Measurements from ENCODE around the gene OR2A7. TPM values are rescaled to one million over a fixed set of nuclear protein-coding genes. Genes with fewer than 3 reads are reported as not detected.
"Not testable (repeated sequence)": the region's sequence is repeated elsewhere in the genome, so short reads cannot be mapped to it uniquely, and the experiment has no call there.

OR2A7 gene
- total RNA-seq, 1 donor from 2014 or later: 0.33 TPM

- not testable (repeated sequence) for H3K27ac Mint-ChIP-seq (ENCODE audit: unreplicated experiment); H3K36me3 Mint-ChIP-seq (ENCODE audit: low read depth); H3K4me1 Mint-ChIP-seq; H3K27me3 Mint-ChIP-seq (ENCODE audit: low read depth); H3K9me3 Mint-ChIP-seq; DNase-seq (ENCODE audit: low read depth, low spot score); H3K4me3 Mint-ChIP-seq
These were observed 17.4 kb upstream of the OR2A7 start for GRCh38 chr7:144281981-144282380.

GRCh38 chr7:144280010-144280409 lies 15.4 kb upstream of the OR2A7 start:
- H3K27ac Mint-ChIP-seq (ENCODE audit: unreplicated experiment); H3K36me3 Mint-ChIP-seq (ENCODE audit: low read depth); H3K4me3 Mint-ChIP-seq; DNase-seq (ENCODE audit: low read depth, low spot score); H3K9me3 Mint-ChIP-seq; H3K4me1 Mint-ChIP-seq; H3K27me3 Mint-ChIP-seq (ENCODE audit: low read depth): not testable (repeated sequence)

DNA sequence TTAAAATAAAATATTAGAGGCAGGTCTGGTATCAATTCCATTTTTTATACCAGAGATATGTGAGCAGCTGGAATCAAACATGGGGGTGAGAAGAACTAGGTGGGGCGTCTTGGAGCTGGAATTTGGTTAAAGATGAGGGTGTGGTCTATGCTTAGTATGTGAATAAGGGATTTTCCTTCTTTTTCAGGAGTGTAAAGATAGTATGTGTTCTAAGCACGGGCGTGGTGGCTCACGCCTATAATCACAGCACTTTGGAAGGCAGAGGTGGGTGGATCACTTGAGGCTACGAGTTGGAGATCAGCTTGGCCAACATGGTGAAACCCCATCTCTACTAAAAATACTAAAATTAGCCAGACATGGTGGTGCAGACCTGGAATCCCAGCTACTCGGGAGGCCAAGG lies 10.7 kb upstream of the OR2A7 start:
- H3K9me3 Mint-ChIP-seq; H3K27me3 Mint-ChIP-seq (ENCODE audit: low read depth); H3K36me3 Mint-ChIP-seq (ENCODE audit: low read depth); H3K27ac Mint-ChIP-seq (ENCODE audit: unreplicated experiment); H3K4me1 Mint-ChIP-seq; DNase-seq (ENCODE audit: low read depth, low spot score); H3K4me3 Mint-ChIP-seq: not testable (repeated sequence)

GRCh38 chr7:144269188-144269587 lies 4.6 kb upstream of the OR2A7 start, which contains the start of gene CTAGE8:
CTAGE8 (minus strand) TSS chr7:144269288; CDS start chr7:144269250, 38 bp downstream.
- not testable (repeated sequence) for H3K4me3 Mint-ChIP-seq; DNase-seq (ENCODE audit: low read depth, low spot score); H3K9me3 Mint-ChIP-seq

DNA sequence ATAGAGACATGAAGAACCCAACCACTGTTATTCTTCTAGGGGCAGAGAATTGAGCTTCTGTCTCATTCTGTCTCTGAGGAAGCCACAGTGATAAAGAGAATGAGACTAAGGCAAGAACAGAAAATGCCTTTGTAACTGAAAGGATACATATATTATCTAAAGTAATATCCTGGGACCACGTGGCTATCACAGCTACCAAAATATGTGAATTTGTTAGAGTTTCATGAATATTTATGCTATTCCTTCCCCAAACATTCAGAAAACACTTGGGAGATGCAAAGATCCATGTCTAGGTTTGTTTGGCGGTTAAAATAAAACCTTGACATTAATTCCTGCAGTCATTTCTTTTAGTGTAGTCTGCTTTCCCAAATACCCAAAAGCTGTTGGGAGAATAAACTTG lies 2.5 kb downstream of the OR2A7 start:
- H3K4me3 Mint-ChIP-seq; DNase-seq (ENCODE audit: low read depth, low spot score); H3K4me1 Mint-ChIP-seq; H3K36me3 Mint-ChIP-seq (ENCODE audit: low read depth); H3K27ac Mint-ChIP-seq (ENCODE audit: unreplicated experiment); H3K9me3 Mint-ChIP-seq; H3K27me3 Mint-ChIP-seq (ENCODE audit: low read depth): not testable (repeated sequence)

More at GRCh38 chr7:144269188-144269587, 4.6 kb upstream of the OR2A7 start, which contains the start of gene CTAGE8:
- H3K27me3 Mint-ChIP-seq (ENCODE audit: low read depth); H3K36me3 Mint-ChIP-seq (ENCODE audit: low read depth); H3K4me1 Mint-ChIP-seq; H3K27ac Mint-ChIP-seq (ENCODE audit: unreplicated experiment): not testable (repeated sequence)

- H3K36me3 Mint-ChIP-seq (ENCODE audit: low read depth); H3K9me3 Mint-ChIP-seq; H3K4me1 Mint-ChIP-seq; H3K27me3 Mint-ChIP-seq (ENCODE audit: low read depth); H3K27ac Mint-ChIP-seq (ENCODE audit: unreplicated experiment); H3K4me3 Mint-ChIP-seq; DNase-seq (ENCODE audit: low read depth, low spot score): not testable (repeated sequence)
These were observed 5.5 kb downstream of the OR2A7 start for GRCh38 chr7:144259067-144259466.

- Mint-ChIP-seq H3K27ac (ENCODE audit: unreplicated experiment) (no peak overlapping the region), H3K36me3 (ENCODE audit: low read depth) (no peaks in the 10 kb centered on the region), H3K4me1 (no peaks in the 10 kb centered on the region), H3K4me3 (no peak overlapping the region), H3K27me3 (ENCODE audit: low read depth) (no peaks in the 10 kb centered on the region), H3K9me3 (no peaks in the 10 kb centered on the region)
- TF ChIP-seq, protein P1, sequence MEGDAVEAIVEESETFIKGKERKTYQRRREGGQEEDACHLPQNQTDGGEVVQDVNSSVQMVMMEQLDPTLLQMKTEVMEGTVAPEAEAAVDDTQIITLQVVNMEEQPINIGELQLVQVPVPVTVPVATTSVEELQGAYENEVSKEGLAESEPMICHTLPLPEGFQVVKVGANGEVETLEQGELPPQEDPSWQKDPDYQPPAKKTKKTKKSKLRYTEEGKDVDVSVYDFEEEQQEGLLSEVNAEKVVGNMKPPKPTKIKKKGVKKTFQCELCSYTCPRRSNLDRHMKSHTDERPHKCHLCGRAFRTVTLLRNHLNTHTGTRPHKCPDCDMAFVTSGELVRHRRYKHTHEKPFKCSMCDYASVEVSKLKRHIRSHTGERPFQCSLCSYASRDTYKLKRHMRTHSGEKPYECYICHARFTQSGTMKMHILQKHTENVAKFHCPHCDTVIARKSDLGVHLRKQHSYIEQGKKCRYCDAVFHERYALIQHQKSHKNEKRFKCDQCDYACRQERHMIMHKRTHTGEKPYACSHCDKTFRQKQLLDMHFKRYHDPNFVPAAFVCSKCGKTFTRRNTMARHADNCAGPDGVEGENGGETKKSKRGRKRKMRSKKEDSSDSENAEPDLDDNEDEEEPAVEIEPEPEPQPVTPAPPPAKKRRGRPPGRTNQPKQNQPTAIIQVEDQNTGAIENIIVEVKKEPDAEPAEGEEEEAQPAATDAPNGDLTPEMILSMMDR (conservative IDR thresholded peaks at IDR 0.05): no peak
- no peak for DNase-seq (ENCODE audit: low read depth, low spot score)
These were observed 8.5 kb downstream of the OR2A7 start for GRCh38 chr7:144256112-144256511.

DNA sequence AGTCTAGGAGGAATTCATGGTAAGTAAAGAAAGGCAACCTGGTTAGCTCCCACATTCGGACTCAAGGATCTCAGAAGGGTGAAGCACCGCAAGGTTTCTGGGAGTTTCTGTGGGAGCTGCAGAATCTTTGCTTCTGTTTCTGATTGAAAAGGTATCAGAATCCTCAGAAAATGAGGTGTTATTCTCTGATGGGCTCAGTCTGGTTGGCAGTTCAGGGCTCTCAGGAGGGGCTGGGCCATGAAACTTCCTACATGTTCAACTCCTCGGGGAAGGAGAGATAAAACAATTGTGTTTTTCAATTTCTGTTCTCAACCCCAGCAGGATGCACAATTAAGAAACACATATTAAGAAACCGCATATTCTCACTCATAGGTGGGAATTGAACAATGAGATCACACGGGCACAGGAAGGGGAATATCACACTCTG lies 9.1 kb downstream of the OR2A7 start:
- Mint-ChIP-seq H3K27ac (ENCODE audit: unreplicated experiment) (no peak overlapping the region), H3K27me3 (ENCODE audit: low read depth) (no peaks in the 10 kb centered on the region), H3K9me3 (no peaks in the 10 kb centered on the region), H3K4me3 (no peak overlapping the region), H3K4me1 (no peaks in the 10 kb centered on the region), H3K36me3 (ENCODE audit: low read depth) (no peaks in the 10 kb centered on the region)
- no peak for DNase-seq (ENCODE audit: low read depth, low spot score)
- TF ChIP-seq, protein P1 (conservative IDR thresholded peaks at IDR 0.05): no peak

DNA sequence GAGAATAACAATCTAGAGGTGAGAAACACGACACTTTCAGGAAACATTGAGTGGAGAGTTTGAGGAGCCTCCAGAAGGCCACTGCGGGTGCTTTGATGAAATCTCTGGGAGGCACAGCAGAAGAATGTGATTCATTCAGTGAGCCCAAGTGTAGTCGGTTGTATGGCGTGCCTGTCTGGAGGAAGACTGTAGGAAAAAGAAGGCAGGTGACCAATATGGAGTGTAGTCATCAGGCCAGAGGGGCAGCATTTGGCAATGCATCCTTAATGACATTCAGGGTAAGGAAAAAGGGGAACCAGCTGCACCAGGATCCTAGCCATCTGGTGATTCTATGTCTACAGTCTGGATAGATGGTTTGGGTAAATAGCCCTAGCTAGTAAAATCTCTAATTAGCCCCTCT lies 12.3 kb downstream of the OR2A7 start:
- not testable (repeated sequence) for H3K27ac Mint-ChIP-seq (ENCODE audit: unreplicated experiment); H3K27me3 Mint-ChIP-seq (ENCODE audit: low read depth); H3K36me3 Mint-ChIP-seq (ENCODE audit: low read depth); H3K9me3 Mint-ChIP-seq; DNase-seq (ENCODE audit: low read depth, low spot score); H3K4me3 Mint-ChIP-seq; H3K4me1 Mint-ChIP-seq

DNA sequence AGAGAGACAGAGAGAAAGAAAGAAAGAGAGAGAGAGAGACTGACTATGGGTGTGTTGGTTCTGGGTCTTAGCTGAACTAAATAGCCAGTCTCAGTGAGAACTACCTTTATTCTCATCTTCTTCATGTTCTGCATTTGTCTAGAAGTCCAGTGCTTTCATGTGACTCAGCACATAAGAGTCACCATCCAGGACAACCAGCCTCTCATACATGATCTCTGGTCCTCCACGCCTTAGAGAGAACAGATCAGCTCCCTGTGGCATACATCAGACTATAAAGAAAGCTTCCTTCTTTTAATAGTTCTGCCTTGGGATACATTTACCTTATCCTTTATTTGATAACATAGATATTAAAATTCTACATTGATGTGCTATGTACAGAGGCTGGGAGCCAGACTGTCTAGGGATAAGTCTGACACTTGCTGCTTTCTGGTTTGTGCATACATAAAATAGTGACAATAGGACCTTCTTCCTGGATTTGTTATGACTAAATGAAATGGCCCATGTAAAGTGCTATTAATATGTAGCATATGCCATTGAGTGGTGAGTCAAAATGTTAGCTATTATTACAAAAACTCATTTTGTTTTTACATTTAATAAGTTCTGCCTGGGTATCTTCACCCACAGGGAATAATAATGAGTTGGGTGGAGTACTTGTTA lies 16.8 kb downstream of the OR2A7 start:
- not testable (repeated sequence) for DNase-seq (ENCODE audit: low read depth, low spot score); H3K27ac Mint-ChIP-seq (ENCODE audit: unreplicated experiment); H3K36me3 Mint-ChIP-seq (ENCODE audit: low read depth); H3K9me3 Mint-ChIP-seq; H3K4me1 Mint-ChIP-seq; H3K4me3 Mint-ChIP-seq; H3K27me3 Mint-ChIP-seq (ENCODE audit: low read depth)

DNA sequence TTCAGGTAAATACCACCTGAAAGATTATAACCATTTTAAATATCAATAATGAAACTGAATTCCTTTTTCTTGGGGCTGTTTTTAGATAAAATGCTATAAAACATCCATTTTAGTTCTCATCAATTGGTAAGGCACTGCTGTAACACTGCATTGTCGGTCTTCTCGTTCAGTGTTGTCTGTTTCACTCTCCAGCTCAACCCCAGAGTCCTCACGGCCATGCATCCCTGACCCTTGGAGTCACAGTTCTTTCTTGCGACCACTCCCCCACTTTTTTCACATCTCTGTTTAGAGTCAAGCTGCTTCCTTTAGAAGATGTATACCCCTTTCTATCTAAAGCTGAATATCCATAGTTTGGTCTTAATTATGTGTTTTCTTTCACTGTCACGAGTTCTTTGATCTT lies 17.6 kb downstream of the OR2A7 start:
- not testable (repeated sequence) for H3K4me3 Mint-ChIP-seq; H3K9me3 Mint-ChIP-seq; H3K36me3 Mint-ChIP-seq (ENCODE audit: low read depth); H3K4me1 Mint-ChIP-seq; DNase-seq (ENCODE audit: low read depth, low spot score); H3K27me3 Mint-ChIP-seq (ENCODE audit: low read depth); H3K27ac Mint-ChIP-seq (ENCODE audit: unreplicated experiment)

GRCh38 chr7:144245372-144245771 lies 19.2 kb downstream of the OR2A7 start:
- H3K4me1 Mint-ChIP-seq; H3K27me3 Mint-ChIP-seq (ENCODE audit: low read depth); H3K27ac Mint-ChIP-seq (ENCODE audit: unreplicated experiment); H3K9me3 Mint-ChIP-seq; H3K4me3 Mint-ChIP-seq; DNase-seq (ENCODE audit: low read depth, low spot score); H3K36me3 Mint-ChIP-seq (ENCODE audit: low read depth): not testable (repeated sequence)

All from neural crest cell (in vitro differentiated cells).